Glutamatergic neuron (in vitro differentiated cells): Measurements from ENCODE around the gene ENPP7. TPM values are rescaled to one million over a fixed set of nuclear protein-coding genes. Genes with fewer than 3 reads are reported as not detected.

Experiments
- DNase-seq: peaks from one replicate; pipeline ENCODE4 v3.0.0; 2022
- H3K27ac Mint-ChIP-seq: one replicate; pipeline ENCODE4 v1.8.0; 2020; ENCODE audit warnings: mild to moderate bottlenecking, mixed read lengths, inconsistent platforms; ENCODE audit not compliant: unreplicated experiment
- H3K27me3 Mint-ChIP-seq: one replicate; pipeline ENCODE4 v1.8.0; 2020; ENCODE audit warnings: mild to moderate bottlenecking, moderate library complexity, mixed read lengths, inconsistent platforms; ENCODE audit not compliant: unreplicated experiment
- H3K36me3 Mint-ChIP-seq: one replicate; pipeline ENCODE4 v1.8.0; 2020; ENCODE audit warnings: mild to moderate bottlenecking, mixed read lengths, inconsistent platforms; ENCODE audit not compliant: unreplicated experiment
- H3K4me1 Mint-ChIP-seq: one replicate; pipeline ENCODE4 v1.8.0; 2020; ENCODE audit warnings: mild to moderate bottlenecking, low read depth, mixed read lengths, inconsistent platforms; ENCODE audit not compliant: unreplicated experiment
- H3K4me3 Mint-ChIP-seq: one replicate; pipeline ENCODE4 v1.8.0; 2020; ENCODE audit warnings: mild to moderate bottlenecking, mixed read lengths, inconsistent platforms; ENCODE audit not compliant: unreplicated experiment
- H3K9me3 Mint-ChIP-seq: one replicate; pipeline ENCODE4 v1.8.0; 2020; ENCODE audit warnings: mild to moderate bottlenecking, moderate library complexity, mixed read lengths, inconsistent platforms; ENCODE audit not compliant: unreplicated experiment
- total RNA-seq: library from RNA; stranded (reverse); fragmentation: NEBNext Ultra II Directional; extraction: Animal tissue kit (Norgen Biotek cat#: 25700); gene quantifications from one replicate; pipeline ENCODE4 v1.2.1, GENCODE V29; 2021; ENCODE audit not compliant: unreplicated experiment
- TF ChIP-seq, protein P1 (sequence below): fragments of 200-600 bp; sonication (generic); IDR thresholded peaks from one replicate; pipeline ENCODE4 v1.5.0; 2021; ENCODE audit not compliant: partially characterized antibody, unreplicated experiment

The ENPP7 gene
- total RNA-seq, 1 donor from 2014 or later: not detected

DNA sequence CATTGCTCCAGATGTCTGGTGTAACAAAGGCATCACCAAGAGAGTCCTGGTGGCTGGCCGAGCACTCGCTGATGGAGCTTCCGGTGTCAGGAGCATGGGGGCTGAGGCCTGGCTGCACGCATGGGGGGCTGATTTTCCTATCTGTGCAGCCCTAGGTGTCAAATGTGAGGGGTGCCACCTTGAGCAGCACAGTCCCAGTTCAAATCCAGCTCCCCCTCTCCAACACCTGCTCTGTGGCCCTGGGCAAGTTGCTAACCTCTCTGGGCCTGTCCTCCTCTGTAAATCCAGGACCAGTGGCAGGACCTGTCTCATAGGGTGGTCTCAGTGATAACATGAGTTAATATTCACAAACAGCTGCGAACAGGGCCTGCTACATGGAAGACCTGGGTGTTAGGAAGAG is 12.9 kb downstream of the ENPP7 start:
- Mint-ChIP-seq H3K27ac (no peak overlapping the region), H3K9me3 (peaks cover 2% of the 10 kb centered on the region), H3K4me3 (no peak overlapping the region), H3K27me3 (peaks cover 22% of the 10 kb centered on the region), H3K36me3 (no peaks in the 10 kb centered on the region), H3K4me1 (peaks cover 7% of the 10 kb centered on the region)
- no peak for DNase-seq
- TF ChIP-seq, protein P1, sequence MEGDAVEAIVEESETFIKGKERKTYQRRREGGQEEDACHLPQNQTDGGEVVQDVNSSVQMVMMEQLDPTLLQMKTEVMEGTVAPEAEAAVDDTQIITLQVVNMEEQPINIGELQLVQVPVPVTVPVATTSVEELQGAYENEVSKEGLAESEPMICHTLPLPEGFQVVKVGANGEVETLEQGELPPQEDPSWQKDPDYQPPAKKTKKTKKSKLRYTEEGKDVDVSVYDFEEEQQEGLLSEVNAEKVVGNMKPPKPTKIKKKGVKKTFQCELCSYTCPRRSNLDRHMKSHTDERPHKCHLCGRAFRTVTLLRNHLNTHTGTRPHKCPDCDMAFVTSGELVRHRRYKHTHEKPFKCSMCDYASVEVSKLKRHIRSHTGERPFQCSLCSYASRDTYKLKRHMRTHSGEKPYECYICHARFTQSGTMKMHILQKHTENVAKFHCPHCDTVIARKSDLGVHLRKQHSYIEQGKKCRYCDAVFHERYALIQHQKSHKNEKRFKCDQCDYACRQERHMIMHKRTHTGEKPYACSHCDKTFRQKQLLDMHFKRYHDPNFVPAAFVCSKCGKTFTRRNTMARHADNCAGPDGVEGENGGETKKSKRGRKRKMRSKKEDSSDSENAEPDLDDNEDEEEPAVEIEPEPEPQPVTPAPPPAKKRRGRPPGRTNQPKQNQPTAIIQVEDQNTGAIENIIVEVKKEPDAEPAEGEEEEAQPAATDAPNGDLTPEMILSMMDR: no peak

DNA sequence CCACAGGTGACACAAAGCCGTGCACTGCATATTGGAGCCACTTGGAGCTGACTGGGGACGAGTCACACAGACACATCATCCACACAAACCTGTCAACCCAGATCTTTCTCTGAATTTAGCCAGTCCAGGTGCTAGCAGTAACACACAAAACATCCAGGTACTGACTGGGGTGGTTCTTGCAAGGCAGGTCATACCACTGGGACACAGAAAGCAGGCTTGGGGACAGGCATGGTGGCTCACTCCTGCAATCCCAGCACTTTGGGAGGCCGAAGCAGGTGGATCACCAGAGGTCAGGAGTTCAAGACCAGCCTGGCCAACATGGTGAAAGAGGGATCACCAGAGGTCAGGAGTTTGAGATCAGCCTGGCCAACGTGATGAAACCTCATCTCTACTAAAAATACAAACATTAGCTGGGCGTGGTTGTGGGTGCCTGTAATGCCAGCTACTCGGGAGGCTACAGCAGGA is 14.9 kb downstream of the ENPP7 start:
- H3K27me3 Mint-ChIP-seq: peaks cover 15% of the 10 kb centered on the region
- no peaks in the 10 kb centered on the region for H3K36me3 Mint-ChIP-seq
- TF ChIP-seq, protein P1: no peak
- no peak for DNase-seq
- H3K4me1 Mint-ChIP-seq: peaks cover 9% of the 10 kb centered on the region
- peaks cover 2% of the 10 kb centered on the region for H3K9me3 Mint-ChIP-seq
- H3K27ac Mint-ChIP-seq: no peak overlapping the region
- no peak overlapping the region for H3K4me3 Mint-ChIP-seq

DNA sequence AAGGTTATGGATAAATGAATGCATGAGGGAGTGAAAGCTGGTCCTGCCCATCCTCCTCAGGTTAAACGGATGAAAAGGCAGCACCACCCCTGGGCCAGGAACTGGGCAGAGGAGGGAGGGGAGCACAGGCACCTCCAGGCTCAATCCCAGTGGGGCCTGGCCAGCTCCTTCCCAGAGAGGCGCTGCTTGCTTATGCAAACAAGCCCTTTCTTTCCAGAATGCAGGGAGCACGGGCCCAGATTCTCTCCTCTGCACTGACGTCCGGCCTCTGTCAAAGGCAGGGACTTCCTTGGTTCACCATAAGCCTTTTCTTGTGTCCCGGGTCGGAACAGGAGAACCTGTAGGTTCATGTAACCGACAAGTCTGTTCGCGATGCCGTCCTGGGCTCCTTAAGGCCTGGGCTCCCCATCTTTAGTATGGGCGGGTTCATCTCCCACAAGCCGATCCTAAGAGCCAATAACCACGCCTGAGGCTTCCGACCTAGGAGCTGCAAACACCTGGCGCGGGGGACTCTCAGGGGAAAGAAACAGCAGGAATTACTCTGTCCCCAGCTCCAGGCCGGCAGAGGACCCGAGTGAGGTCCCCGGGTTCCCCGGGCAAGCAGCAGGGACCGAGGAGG is 16.3 kb downstream of the ENPP7 start:
- Mint-ChIP-seq H3K36me3 (no peaks in the 10 kb centered on the region), H3K9me3 (peaks cover 2% of the 10 kb centered on the region), H3K27ac (peak overlapping the region; percentile 43), H3K4me3 (peak overlapping the region; percentile 78), H3K4me1 (peaks cover 9% of the 10 kb centered on the region), H3K27me3 (peaks cover 16% of the 10 kb centered on the region)
- TF ChIP-seq, protein P1: no peak
- no peak for DNase-seq

DNA sequence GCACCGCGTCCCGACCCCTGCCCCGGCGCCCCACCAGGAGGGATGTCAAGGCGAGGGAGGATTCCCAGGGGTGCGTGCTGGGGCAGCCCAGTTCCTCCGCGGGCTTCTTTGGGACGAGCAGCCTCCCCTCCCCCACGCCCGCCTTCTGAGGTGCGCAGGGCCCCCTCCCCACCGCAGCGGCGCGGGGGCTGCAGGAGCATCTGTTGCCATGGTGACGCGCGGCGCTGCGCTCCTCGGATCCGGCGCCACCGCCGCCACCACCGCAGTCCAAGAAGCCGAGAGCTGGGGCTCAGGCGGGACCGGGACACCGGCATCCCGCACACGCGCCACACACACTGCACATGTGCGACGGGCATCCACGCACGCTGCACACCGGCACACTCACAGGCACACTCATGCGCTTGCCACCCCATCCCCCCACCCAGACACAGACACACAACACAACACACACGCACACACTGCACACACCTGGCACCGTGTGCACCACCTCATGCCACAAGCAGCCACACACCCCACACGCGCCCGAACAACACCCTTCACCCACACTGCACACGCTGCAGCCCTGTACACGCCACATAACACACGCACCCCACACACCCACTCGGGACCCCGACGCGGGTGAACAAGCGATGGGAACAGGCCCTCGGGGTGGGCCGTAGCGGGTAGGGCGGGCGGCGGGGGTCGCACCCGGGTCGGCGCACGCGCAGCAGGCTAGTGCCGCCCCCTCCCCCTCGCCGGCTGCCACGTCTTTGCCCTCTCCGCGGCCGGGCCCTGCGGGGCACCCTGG is 17.0 kb downstream of the ENPP7 start:
- H3K4me1 Mint-ChIP-seq: peaks cover 9% of the 10 kb centered on the region
- TF ChIP-seq, protein P1: no peak

More for the DNA sequence above, 17.0 kb downstream of the ENPP7 start:
- DNase-seq: peak; percentile 58
- Mint-ChIP-seq H3K27ac (no peak overlapping the region), H3K36me3 (no peaks in the 10 kb centered on the region), H3K4me3 (peak overlapping the region; percentile 84), H3K27me3 (peaks cover 16% of the 10 kb centered on the region), H3K9me3 (peaks cover 2% of the 10 kb centered on the region)
